Ishikawa (cell line): ENCODE measurements around the gene SPOCK1.

Experiments
- CEBPB ChIP-seq: IDR thresholded peaks from 2 replicates; pipeline ENCODE4 v1.6.1; 2012
- EGR1 ChIP-seq: IDR thresholded peaks from 2 replicates; pipeline ENCODE4 v1.6.1; 2012
- EP300 ChIP-seq: IDR thresholded peaks from 2 replicates; pipeline ENCODE4 v1.6.1; 2012; ENCODE audit warnings: borderline replicate concordance
- RAD21 ChIP-seq: IDR thresholded peaks from 2 replicates; pipeline ENCODE4 v1.6.1; 2012; ENCODE audit warnings: low read depth
- REST ChIP-seq: IDR thresholded peaks from 2 replicates; pipeline ENCODE4 v1.6.1; 2012; ENCODE audit warnings: low read depth, mild to moderate bottlenecking
- TAF1 ChIP-seq: IDR thresholded peaks from 2 replicates; pipeline ENCODE4 v1.6.1; 2012; ENCODE audit warnings: low read depth, mild to moderate bottlenecking
- TEAD4 ChIP-seq: IDR thresholded peaks from 2 replicates; pipeline ENCODE4 v1.6.1; 2012
- USF1 ChIP-seq: IDR thresholded peaks from 2 replicates; pipeline ENCODE4 v1.6.1; 2012
- YY1 ChIP-seq: IDR thresholded peaks from 2 replicates; pipeline ENCODE4 v1.6.1; 2012; ENCODE audit warnings: low read depth

- no peak for TF ChIP-seq YY1
- no peak for TF ChIP-seq TAF1
- TF ChIP-seq RAD21, result no peak
- TF ChIP-seq REST, result no peak
- TF ChIP-seq CEBPB, result no peak
- TF ChIP-seq EGR1, result no peak
- no peak for TF ChIP-seq USF1
- TF ChIP-seq EP300, result no peak
- no peak for TF ChIP-seq TEAD4
These were observed 494.8 kb downstream of the SPOCK1 start for GRCh38 chr5:137004279-137004678.
